Loucy (cell line): Measurements from ENCODE around the gene ACVR2B.

Experiments used
- H2AFZ ChIP-seq: fragments of 200-600 bp; sonication (generic); 2 replicates; pipeline ENCODE4 v1.6.0; 2016; ENCODE audit warnings: antibody characterized with exemption, mild to moderate bottlenecking, low read length, moderate library complexity
- H3F3A ChIP-seq: fragments of 200-600 bp; 2 replicates; pipeline ENCODE4 v1.6.0; 2016; ENCODE audit warnings: antibody characterized with exemption, low read depth, mild to moderate bottlenecking
- H3K27me3 ChIP-seq: fragments of 200-600 bp; sonication (generic); 2 replicates; pipeline ENCODE4 v1.6.1; 2014; ENCODE audit warnings: low read length, mild to moderate bottlenecking; ENCODE audit not compliant: insufficient read depth, poor library complexity, severe bottlenecking
- H3K36me3 ChIP-seq: fragments of 200-600 bp; sonication (generic); 2 replicates; pipeline ENCODE4 v1.6.1; 2016; ENCODE audit warnings: low read length; ENCODE audit not compliant: insufficient read depth
- H3K4me1 ChIP-seq: fragments of 200-600 bp; sonication (generic); 2 replicates; pipeline ENCODE4 v1.5.1; 2014; ENCODE audit warnings: low read length, mild to moderate bottlenecking; ENCODE audit not compliant: insufficient read depth, poor library complexity, severe bottlenecking
- H3K4me2 ChIP-seq: fragments of 200-600 bp; sonication (generic); 2 replicates; pipeline ENCODE4 v1.6.0; 2014; ENCODE audit warnings: antibody characterized with exemption, low read length, low read depth, mild to moderate bottlenecking; ENCODE audit not compliant: poor library complexity, severe bottlenecking
- H3K4me3 ChIP-seq: fragments of 200-600 bp; sonication (generic); 2 replicates; pipeline ENCODE4 v1.5.1; 2014; ENCODE audit warnings: low read length, mild to moderate bottlenecking, mixed read lengths; ENCODE audit not compliant: poor library complexity, severe bottlenecking
- H3K79me2 ChIP-seq: fragments of 200-600 bp; sonication (generic); 2 replicates; pipeline ENCODE4 v1.6.1; 2014; ENCODE audit warnings: low read length; ENCODE audit not compliant: insufficient read depth
- H3K9ac ChIP-seq: fragments of 200-600 bp; sonication (generic); 2 replicates; pipeline ENCODE4 v1.6.0; 2014; ENCODE audit warnings: mild to moderate bottlenecking, low read depth, low read length, moderate library complexity; ENCODE audit not compliant: poor library complexity, severe bottlenecking
- H3K9me2 ChIP-seq: fragments of 200-600 bp; sonication (generic); replicated peaks from 2 replicates; pipeline ENCODE4 v1.6.1; 2016; ENCODE audit warnings: low read depth, low read length, mixed read lengths
- H3K9me3 ChIP-seq: fragments of 200-600 bp; sonication (generic); 2 replicates; pipeline ENCODE4 v1.6.1; 2014; ENCODE audit warnings: mild to moderate bottlenecking, antibody characterized with exemption, low read length, low read depth; ENCODE audit not compliant: insufficient read depth
- H4K20me1 ChIP-seq: fragments of 200-600 bp; sonication (generic); 2 replicates; pipeline ENCODE4 v1.6.0; 2014; ENCODE audit warnings: antibody characterized with exemption, low read length, mild to moderate bottlenecking; ENCODE audit not compliant: insufficient read depth, poor library complexity, severe bottlenecking
- EZH2phosphoT487 ChIP-seq: fragments of 200-600 bp; IDR thresholded peaks from 2 replicates; pipeline ENCODE4 v1.6.1; 2018; ENCODE audit warnings: antibody characterized with exemption, mild to moderate bottlenecking, moderate library complexity, borderline replicate concordance
- TF ChIP-seq, protein P1 (sequence below): fragments of 200-600 bp; sonication (generic); conservative IDR thresholded peaks from 2 replicates; pipeline ENCODE4 v1.5.1; 2014; ENCODE audit warnings: mild to moderate bottlenecking, antibody characterized with exemption, low read length

Gene ACVR2B

DNA sequence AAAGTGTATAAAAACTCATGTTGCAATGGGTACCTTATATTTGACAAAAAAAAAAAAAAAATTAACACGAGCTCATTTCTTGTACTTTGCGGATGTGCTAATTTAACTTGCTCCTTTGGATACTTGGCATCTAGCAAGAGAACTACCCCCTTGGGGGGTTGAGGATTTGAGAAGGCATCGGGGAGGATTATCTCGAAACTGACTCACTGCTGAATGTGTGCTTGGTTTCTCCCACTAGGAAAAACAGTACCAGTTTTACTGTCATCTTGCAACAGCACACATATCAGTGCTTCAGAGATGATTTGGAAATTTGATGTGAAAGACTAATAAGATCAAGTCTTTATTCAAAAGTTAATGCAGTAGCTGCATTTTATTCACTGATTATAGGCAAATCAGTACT, 43.3 kb downstream of the ACVR2B start:
- H3K27me3 ChIP-seq = no peaks in the 10 kb centered on the region
- H4K20me1 ChIP-seq = peaks cover 3% of the 10 kb centered on the region
- peaks cover 25% of the 10 kb centered on the region for H3K79me2 ChIP-seq
- peaks cover 6% of the 10 kb centered on the region; the same call in 1 of the 2 replicates for H3K36me3 ChIP-seq
- no peak for TF ChIP-seq EZH2phosphoT487
- TF ChIP-seq, protein P1, sequence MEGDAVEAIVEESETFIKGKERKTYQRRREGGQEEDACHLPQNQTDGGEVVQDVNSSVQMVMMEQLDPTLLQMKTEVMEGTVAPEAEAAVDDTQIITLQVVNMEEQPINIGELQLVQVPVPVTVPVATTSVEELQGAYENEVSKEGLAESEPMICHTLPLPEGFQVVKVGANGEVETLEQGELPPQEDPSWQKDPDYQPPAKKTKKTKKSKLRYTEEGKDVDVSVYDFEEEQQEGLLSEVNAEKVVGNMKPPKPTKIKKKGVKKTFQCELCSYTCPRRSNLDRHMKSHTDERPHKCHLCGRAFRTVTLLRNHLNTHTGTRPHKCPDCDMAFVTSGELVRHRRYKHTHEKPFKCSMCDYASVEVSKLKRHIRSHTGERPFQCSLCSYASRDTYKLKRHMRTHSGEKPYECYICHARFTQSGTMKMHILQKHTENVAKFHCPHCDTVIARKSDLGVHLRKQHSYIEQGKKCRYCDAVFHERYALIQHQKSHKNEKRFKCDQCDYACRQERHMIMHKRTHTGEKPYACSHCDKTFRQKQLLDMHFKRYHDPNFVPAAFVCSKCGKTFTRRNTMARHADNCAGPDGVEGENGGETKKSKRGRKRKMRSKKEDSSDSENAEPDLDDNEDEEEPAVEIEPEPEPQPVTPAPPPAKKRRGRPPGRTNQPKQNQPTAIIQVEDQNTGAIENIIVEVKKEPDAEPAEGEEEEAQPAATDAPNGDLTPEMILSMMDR = no peak
- no peaks in the 10 kb centered on the region for H3F3A ChIP-seq
- no peaks in the 10 kb centered on the region for H3K9me2 ChIP-seq
- H3K4me2 ChIP-seq = peak overlapping the region; percentile 93
- no peaks in the 10 kb centered on the region for H3K9me3 ChIP-seq
- peak overlapping the region; percentile 96; the same call in 1 of the 2 replicates for H2AFZ ChIP-seq
- H3K4me1 ChIP-seq = peaks cover 31% of the 10 kb centered on the region
- H3K4me3 ChIP-seq = peak overlapping the region; percentile 96
- H3K9ac ChIP-seq = peak overlapping the region; percentile 90

DNA sequence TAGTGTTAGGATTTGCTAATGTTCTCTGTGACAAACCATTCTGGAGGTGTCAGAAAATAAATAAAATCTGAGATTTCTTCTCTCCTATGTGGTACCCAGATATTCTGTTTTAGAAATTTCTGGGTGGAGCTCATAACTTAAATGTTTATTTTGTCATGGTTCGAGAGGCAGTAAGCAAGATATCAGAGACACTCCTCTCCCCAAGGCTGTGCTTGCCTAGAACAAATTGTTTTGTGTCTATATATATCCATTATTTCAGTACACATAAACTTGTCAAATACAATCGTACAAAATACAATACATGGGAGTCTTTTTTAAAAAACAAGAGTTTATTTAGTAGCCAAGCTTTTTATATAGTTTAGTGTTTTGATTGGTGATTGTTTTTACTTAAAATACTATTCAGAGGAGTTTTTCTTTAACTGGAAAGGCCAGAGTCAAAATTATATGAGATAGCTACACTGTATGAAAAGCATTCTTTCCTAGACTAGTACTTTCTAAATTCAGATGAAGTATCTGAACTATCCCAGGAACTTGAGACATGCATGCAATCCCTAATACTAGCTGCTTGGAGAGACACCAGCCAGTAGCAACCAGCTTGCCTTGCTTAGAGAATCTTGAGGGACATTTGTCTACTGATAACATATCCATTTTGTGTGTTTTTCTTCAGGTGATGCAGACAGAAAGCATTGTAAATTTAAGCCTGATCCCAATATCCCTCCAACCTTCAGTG, 47.2 kb downstream of the ACVR2B start:
- no peak for TF ChIP-seq EZH2phosphoT487
- TF ChIP-seq, protein P1 = no peak
- H2AFZ ChIP-seq = no peak overlapping the region
- H3K36me3 ChIP-seq = peaks cover 8% of the 10 kb centered on the region; the same call in 1 of the 2 replicates

DNA sequence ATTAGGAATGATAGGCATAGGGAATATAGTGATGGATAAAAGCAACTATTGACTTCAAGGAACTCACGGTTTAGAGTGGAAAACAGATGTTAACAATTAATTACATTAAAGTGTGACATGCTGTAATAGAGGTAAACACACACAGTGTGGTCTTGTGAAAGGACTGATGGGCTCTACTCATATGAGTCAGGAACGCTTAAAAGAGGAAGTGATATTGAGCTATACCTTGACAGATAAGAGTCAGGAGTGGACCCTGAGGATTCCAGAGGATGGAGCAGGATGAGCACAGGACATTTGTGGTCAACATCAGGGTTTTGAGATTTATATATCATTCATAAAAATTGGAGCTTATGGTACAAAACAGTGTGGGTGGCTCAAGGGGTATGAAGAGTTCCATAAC, 53.4 kb downstream of the ACVR2B start:
- Histone ChIP-seq H3K79me2 (no peaks in the 10 kb centered on the region), H3K4me1 (no peaks in the 10 kb centered on the region), H4K20me1 (no peaks in the 10 kb centered on the region), H3K9me3 (no peaks in the 10 kb centered on the region), H3K4me2 (no peak overlapping the region), H3K27me3 (no peaks in the 10 kb centered on the region), H3K36me3 (peaks cover 21% of the 10 kb centered on the region; the same call in 1 of the 2 replicates), H3K4me3 (no peak overlapping the region), H3K9ac (no peak overlapping the region), H2AFZ (no peak overlapping the region), H3F3A (no peaks in the 10 kb centered on the region), H3K9me2 (no peaks in the 10 kb centered on the region)
- no peak for TF ChIP-seq EZH2phosphoT487
- TF ChIP-seq, protein P1 = no peak

More for the DNA sequence above, 47.2 kb downstream of the ACVR2B start:
- Histone ChIP-seq H3F3A (no peaks in the 10 kb centered on the region), H3K4me2 (peak overlapping the region; percentile 93), H3K4me1 (peaks cover 31% of the 10 kb centered on the region), H3K9me3 (no peaks in the 10 kb centered on the region), H4K20me1 (peaks cover 3% of the 10 kb centered on the region), H3K27me3 (no peaks in the 10 kb centered on the region), H3K9me2 (no peaks in the 10 kb centered on the region), H3K79me2 (peaks cover 25% of the 10 kb centered on the region), H3K9ac (no peak overlapping the region), H3K4me3 (no peak overlapping the region)
